HG02623 (cell line): ENCODE measurements around the gene L3MBTL2.

Experiments used
- ATAC-seq: cut with Tn5 transposase; IDR thresholded peaks from one replicate; pipeline ENCODE4 v1.9.1; 2021; ENCODE audit warnings: moderate library complexity; ENCODE audit not compliant: unreplicated experiment

Gene L3MBTL2

GRCh38 chr22:41264408-41264941 lies 59.4 kb downstream of the L3MBTL2 start:
- no peak for ATAC-seq

DNA sequence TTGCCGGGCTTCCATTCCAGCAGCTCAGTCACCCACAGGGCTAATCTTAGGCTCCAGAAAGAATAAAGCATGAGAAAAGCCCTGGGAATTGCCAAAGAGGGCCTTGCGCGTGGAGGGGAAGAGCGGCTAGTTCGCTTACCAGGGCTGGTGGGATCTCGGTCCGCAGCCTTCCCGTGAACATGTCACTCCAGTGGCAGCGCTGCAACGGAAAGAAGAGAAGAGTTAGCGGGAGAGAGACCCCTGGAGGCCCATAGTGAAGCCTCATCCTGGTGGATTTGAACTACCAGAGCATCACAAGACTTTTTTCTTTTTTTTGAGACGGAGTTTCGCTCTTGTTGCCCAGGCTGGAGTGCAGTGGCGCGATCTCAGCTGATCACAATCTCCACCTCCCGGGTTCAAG lies 62.8 kb downstream of the L3MBTL2 start:
- ATAC-seq, result no peak

DNA sequence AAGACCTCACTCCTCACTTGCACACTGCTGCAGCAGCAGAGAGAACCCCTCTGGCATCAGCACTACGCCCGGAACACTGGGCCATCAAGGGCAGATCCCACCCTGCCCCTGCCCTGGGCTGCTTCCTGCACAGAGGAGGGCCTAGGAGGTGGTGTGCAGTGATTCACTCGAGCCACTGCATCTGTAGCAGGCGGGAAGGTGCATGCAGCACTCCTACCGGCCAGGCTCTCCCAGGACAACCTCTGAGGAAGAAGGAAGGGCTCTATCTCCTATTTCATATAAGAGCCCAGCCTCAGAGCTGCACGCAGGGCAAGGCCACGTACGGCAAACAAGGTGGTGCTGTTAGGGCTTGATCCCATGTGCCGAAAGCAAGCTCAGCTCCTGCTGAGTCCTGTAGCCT lies 66.7 kb downstream of the L3MBTL2 start:
- ATAC-seq, result no peak

GRCh38 chr22:41273128-41273527 lies 68.0 kb downstream of the L3MBTL2 start:
- no peak for ATAC-seq

- no peak for ATAC-seq
These were observed 69.7 kb downstream of the L3MBTL2 start for GRCh38 chr22:41274856-41275255.

GRCh38 chr22:41280065-41280464 lies 75.0 kb downstream of the L3MBTL2 start:
- ATAC-seq, result no peak

- no peak for ATAC-seq
These were observed 75.7 kb downstream of the L3MBTL2 start for GRCh38 chr22:41280854-41281253.
